T-helper 2 cell (primary cell): ENCODE results near the gene SLC2A1.

Experiments used
- DNase-seq, 5 experiments: peaks; one replicate each; pipeline versions ENCODE4 v3.0.0 to v3.0.0-alpha.2; 2012 to 2022

The SLC2A1 gene

GRCh38 chr1:42941640-42942330 is 16.9 kb downstream of the SLC2A1 start:
- peak in 1 of 5 experiments; percentile 26 for DNase-seq

DNA sequence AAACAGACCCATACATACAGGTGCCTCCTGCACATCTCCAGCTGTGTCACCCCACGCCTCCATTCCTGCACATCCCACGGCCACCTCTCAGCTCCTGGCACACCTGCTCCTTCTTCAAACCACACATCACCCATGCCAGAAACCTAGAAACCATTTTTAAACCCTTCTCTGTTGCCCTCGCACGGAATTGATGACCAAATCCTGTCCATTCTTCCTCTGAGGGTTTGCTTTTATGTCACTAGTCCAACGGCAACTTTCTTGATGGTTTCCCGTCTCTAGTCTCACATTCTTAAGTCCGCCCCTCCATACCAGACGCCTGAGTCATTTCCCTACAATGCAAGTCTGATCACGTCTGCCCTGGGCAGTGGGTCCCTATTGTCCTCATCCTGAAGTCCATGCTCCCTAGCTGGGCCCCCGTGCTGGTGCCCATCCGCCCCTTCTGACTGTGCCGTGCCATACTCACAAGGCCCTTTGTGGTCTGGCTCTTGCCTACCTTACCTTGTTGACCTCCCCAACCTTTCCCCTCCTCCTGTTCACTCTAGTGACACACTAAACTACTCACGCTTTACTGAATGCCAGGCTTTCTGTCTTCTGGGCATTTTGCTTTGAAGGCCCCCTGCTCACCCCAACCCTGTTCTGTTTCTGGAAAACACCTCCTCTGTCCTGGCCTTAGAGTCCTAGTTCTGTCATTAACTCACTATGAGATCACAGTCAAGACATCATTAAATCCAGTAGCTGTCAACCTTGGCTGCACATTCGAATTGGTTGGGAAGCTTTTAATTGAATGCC is 17.6 kb downstream of the SLC2A1 start:
- peak in 1 of 5 experiments; percentile 85 for DNase-seq

DNA sequence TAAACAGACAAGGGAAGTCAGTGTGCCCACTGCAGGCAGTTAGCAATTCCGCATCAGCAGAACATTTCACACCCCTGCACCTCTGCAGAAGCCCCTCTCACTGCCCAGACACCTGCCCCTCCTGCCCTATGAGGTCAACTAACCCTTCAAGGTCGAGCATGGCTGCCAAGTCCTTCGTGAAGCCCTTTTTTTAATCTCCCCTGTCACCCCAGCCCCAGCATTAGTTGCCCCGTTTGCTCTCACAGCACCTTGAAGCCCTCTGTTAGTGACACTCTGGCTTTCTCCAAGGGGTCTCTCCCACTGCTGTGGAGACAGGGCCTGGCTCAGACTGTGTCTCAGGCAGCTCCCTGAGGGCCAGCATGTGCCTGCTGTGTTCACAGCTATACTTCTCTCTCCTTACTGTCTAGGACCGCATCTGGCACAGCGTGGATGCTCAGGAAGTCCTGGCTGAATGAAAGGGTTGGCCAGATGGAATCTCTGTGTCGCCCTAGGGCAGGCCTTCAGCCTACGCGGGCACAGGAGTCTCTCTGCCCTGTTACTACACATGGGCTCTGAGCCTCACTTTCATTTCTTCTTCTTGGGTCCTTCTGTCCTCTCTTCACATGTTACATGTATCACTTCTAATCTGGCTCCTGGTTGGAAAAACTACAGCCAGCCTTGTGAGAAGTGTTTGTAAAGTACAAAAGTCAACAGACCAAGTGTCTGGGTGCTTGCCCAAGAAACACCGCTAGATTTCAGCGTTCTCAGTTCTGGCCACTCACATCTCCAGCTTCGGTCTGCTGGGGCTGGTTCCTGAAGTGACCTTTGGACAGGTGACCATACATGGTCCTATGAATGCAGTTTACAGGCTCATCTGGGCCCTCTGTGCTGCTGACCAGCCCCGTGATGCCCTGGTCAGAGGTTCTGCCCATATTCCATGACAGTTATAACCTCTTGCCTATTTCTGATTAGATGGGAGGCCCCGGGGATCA is 19.7 kb downstream of the SLC2A1 start:
- DNase-seq = no peak

GRCh38 chr1:42937836-42938644 is 20.6 kb downstream of the SLC2A1 start:
- peak in 1 of 5 experiments; percentile 53 for DNase-seq

- peak in 1 of 5 experiments; percentile 79 for DNase-seq
These were observed 21.4 kb downstream of the SLC2A1 start for GRCh38 chr1:42937141-42937696.

- DNase-seq = peak in 2 of 5 experiments; percentile 54 to 58
These were observed 22.2 kb downstream of the SLC2A1 start for GRCh38 chr1:42936309-42937078.

DNA sequence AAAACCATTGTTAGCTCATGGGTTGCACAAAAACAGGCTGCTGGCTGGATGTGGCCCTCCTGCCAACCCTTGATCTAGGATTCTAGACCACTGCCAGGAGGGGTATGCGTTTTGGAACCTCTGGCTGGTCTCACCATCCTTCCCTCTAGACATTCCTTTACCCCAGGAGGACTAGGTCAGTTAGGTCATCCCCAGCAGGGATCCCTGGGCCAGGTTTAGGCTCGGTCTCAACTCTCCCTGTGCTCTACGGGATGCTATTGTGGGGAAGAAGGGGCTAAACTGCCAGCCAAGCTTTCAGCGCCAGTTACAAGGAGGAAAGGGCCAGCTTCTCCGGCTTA is 22.7 kb downstream of the SLC2A1 start:
- DNase-seq = no peak

GRCh38 chr1:42935313-42935895 is 23.3 kb downstream of the SLC2A1 start:
- DNase-seq = no peak

DNA sequence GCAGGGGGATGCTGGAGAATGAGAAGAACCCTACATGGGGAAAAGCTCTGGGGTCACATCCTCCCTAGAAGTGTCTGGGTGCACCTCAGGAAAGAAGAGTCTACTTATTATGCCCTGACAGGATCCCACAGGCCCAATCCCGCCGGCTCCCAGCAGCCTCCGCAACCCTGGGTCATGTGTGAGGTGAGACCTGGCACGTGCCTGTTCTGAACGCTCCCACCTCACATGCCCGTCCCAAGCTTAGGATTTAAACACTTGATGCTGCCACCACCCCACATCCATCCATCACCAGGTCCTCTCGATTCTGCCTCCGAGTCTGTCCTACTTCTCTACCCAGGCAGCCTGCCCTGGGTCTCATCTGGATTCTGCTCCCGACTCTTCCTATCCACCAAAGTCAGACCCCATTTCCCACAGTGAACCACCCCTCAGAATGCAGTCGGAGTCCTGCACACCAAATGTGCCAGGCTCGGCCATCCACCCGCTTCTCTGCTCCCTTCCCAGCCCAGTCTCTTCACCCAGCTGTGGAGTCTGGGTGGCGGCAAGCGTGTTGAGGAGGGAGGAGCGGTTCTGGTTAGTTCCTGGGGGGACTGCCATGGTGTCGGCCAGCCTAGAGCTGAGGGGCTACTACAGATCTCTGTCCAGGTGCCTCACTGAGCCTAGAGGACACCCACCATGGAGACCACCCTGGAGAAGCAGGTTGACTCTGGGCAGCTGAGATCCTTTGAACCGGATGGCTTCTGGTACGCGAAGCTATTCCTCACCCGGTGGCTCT is 23.9 kb downstream of the SLC2A1 start:
- no peak for DNase-seq

- no peak for DNase-seq
These were observed 24.8 kb downstream of the SLC2A1 start for GRCh38 chr1:42933610-42934491.

DNA sequence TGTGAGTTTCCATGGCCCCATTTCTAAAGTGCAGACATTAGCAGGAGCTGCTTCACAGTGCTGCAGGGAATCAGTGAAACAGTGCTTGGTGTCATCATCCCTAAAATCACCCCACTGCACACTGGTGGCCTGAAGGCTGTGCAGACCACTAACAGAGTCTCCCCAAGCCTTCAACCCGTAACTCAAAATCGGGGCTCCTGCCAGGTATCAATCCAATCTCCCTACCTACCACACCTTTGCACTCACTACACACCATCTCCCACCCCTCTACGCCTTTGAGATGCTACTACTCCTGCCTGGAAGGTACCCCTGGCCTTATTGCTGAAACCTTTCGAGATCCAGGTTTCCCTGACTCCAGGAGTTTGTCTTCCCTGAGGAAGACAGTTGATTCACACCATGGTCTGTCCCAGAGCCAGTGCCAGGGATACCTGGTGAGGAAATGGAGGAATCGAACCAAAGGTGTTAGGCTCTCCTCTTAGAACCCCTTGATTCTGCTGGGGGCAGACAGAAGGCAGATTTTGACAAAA is 25.5 kb downstream of the SLC2A1 start:
- no peak for DNase-seq

DNA sequence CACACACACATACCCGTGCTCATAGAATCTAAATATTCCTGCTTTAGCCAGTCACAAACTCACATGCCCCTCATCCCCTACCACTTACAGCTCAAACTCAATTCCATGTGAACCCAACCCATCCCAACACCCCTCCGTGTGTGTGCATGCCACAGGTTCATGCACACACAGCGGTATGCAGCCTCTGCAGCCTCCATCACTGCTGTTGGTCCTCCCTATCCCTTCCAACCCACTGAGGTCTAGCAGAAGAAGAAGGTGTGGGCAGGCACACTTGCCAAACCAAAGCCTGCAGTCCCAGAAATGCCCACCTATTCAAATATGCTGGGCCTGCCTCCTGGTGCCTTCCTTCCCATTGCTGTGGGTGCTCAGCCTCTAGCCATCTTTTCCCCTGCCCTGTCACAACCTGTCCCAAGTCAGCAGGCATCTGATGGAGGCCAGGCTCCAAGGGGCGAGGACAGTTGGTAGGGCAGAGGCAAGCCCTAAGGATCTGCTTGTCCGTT is 26.2 kb downstream of the SLC2A1 start:
- no peak for DNase-seq

GRCh38 chr1:42931911-42932422 is 26.7 kb downstream of the SLC2A1 start:
- peak in 4 of 5 experiments; percentile 45 to 97 (median 74) for DNase-seq

DNA sequence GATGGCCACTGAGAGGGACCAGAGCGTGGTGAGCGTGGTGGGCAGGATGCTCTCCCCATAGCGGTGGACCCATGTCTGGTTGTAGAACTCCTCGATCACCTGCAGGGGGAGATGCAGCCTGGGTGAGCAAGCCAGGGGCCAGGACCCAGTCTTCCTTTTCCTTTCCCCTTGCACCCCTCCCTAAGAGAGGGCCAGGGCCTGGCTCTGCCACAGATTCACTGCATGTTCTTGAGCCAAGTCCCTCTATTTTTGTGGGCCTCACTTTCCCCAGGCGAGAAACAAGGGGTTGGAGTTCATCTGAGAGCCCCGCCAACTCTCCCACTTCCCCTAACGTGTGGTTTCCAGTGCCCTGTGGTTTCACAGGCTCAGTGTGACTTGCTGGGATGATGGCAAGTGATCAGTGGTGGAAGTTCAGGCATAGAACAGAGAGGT is 27.5 kb downstream of the SLC2A1 start:
- DNase-seq = peak in 3 of 5 experiments; percentile 39 to 84 (median 81)

DNA sequence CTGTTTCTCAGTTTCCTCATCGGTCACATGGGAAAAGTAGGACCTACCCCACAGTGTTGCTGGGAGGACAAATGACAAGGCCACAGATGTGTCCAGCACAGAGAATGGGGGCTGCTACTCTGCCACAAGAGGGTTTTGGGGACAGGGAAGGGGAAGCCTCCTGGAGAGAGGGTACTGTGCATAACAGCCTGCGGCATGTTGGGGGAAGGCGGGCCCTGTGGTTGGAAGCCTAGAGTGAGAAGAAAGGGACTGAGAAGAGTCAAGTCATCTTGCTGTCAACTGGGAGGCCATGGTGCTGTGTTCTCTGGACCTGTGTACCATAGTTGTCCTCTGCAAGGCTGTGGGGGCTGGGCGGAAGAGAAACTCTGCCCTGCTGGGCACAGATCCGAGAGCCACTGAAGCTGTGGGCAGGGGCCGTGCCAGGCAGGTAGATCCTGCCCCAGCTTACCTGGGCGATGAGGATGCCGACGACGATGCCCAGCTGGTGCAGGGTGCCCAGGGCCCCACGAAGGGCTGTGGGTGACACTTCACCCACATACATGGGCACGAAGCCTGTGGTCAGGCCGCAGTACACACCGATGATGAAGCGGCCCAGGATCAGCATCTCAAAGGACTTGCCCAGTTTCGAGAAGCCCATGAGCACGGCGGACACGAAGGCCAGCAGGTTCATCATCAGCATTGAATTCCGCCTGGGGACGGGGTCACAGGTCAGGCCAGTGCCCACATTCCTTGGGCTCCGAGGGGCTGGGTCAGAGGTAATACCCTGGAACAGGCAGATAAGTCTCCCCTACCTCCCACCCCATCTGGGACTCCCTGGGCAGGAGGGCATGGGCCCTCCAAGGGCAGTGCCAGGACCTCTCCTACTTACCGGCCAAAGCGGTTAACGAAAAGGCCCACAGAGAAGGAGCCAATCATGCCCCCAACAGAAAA is 28.2 kb downstream of the SLC2A1 start:
- no peak for DNase-seq

- DNase-seq = no peak
These were observed 29.1 kb downstream of the SLC2A1 start for GRCh38 chr1:42929434-42930177.
